IPS-18c (cell line): ENCODE data around the gene MUTYH.

ENCODE experiments used
- H3K4me3 ChIP-seq: 2 replicates; pipeline ENCODE4 v1.7.0; 2013; ENCODE audit warnings: low read depth, mild to moderate bottlenecking, low read length, moderate library complexity; ENCODE audit not compliant: insufficient read depth
- H3K9me3 ChIP-seq: one replicate; pipeline ENCODE4 v1.6.1; 2013; ENCODE audit warnings: mild to moderate bottlenecking, low read length, moderate library complexity; ENCODE audit not compliant: control insufficient read depth, insufficient read depth

Gene MUTYH

DNA sequence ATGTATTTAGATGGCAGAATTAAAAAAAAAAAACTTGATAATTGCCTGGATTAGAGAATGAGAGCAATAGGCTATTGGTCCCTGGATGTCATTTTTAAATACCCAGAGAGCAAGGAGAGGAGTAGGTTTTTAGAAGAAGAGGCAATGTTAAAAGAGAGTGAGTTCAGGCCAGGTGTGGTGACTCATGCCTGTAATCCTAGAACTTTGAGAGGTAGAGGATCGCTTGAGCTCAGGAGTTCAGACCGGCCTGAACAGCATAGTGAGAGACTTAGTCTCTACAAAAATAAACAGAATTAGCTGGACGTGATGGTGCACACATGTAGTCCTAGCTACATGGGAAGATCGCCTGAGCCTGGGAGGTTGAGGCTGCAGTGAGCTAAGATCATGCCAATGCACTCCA, 15.9 kb upstream of the MUTYH start:
- no peaks in the 10 kb centered on the region for H3K9me3 ChIP-seq
- H3K4me3 ChIP-seq = no peak overlapping the region

DNA sequence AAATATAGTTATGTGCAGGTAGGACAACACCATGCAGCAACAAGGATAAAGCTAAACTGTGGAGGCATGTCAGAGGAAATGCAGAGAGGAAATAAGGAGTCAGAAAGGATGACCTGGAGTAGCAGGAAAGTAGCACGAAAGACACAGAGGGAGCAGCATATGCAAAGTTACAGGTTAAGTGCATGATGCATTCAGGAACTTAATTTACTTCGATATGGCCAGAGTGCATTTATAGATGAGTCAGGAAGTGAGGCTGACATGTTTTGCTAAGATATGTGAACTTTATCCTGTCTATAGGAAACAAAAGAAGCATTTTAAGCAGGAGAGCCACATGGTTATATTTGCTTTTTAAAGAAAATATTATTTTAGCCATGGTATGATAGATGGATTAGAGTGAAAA, 15.4 kb upstream of the MUTYH start:
- Histone ChIP-seq H3K4me3 (no peak overlapping the region), H3K9me3 (no peaks in the 10 kb centered on the region)

DNA sequence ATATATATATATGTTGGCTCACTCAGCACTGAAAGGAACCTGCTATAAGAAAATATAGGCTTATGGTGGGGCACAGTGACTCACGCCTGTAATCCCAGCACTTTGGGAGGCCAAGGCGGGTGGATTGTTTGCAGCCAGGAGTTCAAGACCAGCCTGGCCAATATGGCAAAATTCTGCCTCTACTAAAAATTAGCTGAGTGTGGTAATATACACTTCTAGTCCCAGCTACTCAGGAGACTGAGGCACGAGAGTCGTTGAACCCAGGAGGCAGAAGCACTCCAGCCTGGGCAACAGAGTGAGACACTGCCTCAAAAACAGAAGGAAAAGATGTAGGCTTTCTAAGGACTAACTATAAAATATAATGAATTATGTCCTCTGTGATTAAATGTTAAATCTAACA, 14.6 kb upstream of the MUTYH start:
- no peaks in the 10 kb centered on the region for H3K9me3 ChIP-seq
- no peak overlapping the region for H3K4me3 ChIP-seq

DNA sequence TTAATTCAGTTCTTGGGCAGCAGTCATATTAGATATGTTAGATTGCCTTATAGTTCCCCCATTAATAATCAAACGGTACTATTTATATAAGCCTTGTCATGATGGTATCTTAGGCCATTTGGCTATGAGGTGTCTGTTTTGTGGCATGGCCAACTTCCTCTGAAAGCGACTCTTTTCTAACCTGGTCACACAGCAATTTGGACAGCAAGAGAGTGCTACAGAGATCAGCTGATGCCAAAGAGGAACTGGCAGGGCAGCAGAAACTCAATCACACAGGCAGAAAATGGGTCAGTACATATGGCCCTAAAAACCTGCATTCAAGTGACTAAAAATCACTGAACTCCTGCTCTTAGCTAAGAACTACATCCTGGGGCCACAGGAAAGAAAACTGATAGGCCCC, 13.4 kb upstream of the MUTYH start:
- no peak overlapping the region for H3K4me3 ChIP-seq
- no peaks in the 10 kb centered on the region for H3K9me3 ChIP-seq

DNA sequence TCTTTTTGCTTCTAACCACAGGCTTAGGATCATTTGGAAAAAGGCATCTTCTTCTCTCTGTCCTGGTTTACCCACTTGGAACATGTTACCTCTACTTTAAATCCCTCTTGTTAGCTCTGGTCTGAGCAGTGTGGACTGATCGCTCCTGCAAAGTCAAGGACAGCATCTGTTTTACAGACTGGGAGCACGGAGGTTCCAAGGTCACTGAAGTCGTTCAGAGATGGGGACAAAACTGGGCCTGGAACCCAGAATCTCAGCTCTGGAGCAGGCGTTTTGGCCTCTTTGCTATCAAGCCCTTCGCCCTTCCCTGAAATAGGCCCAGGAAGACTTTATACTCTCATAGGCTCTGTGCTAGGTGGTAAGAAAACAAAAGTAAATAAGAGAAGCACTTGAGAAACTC, 11.3 kb upstream of the MUTYH start:
- Histone ChIP-seq H3K9me3 (no peaks in the 10 kb centered on the region), H3K4me3 (no peak overlapping the region)

DNA sequence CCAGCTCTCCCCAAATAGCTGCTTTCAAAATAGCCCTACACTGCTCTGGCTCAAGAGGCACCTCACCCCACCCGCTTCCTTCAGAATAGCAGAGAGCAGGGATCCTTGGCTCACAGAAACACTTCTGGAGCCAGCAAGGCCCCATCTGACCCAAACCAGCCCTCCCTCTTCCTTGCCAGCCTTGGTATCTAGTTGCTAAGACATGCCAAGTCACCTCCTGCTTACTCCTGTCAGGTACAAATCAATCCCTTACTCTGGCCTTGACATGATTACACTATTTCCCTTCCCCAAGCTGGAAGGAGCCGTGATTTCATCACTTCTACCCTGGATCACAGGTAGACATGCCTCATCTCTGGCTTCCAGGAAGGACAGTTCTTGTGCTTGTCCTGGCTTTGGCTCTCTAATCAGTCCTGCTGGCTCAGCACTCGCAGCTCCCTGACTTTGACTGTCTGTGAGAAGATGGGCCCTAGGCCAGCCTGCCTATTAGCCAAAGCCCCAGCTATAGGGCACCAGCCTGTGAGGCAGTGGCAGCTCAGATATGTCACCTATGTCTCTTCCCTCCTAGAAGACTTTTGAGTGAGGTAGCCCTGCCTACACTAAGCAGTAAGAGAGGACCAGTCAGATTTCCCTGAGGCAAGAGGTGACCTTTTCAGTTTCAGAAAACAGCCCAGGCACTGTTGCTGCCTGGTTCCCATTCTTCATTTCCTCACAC, 8.9 kb upstream of the MUTYH start:
- H3K4me3 ChIP-seq = no peak overlapping the region
- no peaks in the 10 kb centered on the region for H3K9me3 ChIP-seq

DNA sequence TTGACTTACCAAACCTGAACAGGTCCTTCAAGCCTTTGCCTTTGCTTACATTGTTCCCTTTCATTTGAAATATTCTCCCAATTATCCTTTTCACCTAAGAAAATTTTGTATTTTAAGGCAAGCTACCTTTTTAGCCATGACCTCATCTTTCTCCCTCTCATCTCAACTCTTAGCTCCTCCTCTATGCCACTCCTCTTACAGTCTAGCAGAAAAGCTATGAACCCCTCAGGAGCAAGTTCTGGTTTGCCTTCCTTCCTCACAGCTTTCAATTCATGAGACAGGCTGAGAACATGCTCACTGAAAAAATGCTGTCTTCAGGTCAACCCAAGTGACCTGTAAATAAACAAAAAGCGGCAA, 8.3 kb upstream of the MUTYH start:
- Histone ChIP-seq H3K9me3 (no peaks in the 10 kb centered on the region), H3K4me3 (no peak overlapping the region)

DNA sequence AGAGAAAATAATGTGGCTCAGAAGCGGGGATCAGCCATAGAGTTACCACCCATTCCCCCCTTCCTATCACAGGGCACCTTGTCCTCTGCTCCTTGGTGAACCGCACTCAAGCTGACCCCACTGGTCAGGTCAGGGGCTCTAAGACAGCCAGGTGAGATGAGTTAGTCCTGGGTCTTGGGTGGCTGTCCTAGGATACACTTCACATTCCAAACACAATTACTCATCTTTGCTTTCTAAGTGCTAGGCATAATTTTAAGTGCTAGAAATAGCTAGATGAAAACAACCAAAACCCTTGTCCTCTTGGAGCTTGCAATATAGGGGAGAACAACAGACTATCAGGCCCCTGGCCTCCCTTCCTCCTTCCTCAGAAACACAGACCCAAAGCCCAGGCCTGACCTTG, 7.8 kb upstream of the MUTYH start:
- H3K4me3 ChIP-seq = no peak overlapping the region

DNA sequence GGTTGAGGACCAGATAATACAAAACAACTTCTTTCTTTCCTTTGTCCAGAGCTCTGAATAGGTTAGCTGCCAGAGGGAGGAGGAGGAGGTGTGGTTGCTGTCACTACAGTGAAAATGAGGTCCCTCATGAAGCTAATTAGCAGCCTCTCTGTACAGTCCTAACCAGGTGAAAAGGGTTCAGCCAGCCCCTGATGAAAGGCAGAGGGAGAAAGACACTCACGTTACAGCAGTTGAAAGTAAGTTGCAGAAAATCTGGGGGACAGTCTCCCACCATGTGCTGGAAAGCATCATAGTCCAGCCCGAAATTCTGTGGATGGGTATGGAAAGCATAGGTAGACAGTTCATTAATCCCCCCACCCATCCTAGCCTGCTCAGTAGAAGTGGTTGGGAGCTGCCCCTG, 6.2 kb upstream of the MUTYH start:
- H3K9me3 ChIP-seq = no peaks in the 10 kb centered on the region
- no peak overlapping the region for H3K4me3 ChIP-seq

More for the DNA sequence above, 7.8 kb upstream of the MUTYH start:
- H3K9me3 ChIP-seq = no peaks in the 10 kb centered on the region

DNA sequence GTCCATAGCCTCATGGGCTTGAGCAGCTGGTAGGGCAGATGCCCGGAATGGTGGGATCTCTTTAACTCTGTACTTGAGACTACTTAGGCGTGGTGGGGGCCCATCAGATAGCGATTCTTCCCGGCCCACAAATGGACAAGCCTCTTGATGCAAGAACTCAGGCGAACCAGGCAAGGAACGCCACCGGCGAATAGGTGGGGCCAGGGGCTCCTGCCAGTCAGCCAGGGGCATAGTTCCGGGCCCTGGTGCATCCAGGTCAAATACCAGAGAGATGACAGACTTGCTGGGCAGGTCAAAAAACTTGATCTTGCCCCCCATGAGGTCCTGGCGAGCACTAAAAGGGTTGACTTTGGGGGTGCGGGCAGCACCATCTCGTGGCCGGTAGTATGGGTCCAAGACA, 4.8 kb upstream of the MUTYH start:
- Histone ChIP-seq H3K9me3 (no peaks in the 10 kb centered on the region), H3K4me3 (no peak overlapping the region)

DNA sequence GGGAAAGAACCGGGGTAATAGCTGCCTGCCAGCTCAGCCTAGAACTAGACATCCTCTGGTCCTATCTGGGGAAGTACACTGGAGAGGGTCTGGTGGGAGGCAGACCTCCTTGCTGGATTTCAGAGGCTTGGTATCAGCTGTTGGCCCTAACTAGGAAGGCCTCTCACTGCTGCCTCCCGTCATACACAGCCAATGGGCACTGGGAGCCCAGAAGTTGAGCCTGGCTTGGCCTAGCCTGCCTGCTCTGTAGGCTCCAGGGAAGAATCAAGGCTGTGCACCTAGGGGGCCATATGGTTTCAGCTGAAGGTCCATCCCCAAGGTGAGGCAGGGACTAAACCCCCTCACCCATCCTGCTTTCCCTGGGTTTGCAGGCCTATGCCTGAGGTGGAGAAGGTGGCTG, 4.3 kb upstream of the MUTYH start:
- Histone ChIP-seq H3K4me3 (no peak overlapping the region), H3K9me3 (no peaks in the 10 kb centered on the region)

DNA sequence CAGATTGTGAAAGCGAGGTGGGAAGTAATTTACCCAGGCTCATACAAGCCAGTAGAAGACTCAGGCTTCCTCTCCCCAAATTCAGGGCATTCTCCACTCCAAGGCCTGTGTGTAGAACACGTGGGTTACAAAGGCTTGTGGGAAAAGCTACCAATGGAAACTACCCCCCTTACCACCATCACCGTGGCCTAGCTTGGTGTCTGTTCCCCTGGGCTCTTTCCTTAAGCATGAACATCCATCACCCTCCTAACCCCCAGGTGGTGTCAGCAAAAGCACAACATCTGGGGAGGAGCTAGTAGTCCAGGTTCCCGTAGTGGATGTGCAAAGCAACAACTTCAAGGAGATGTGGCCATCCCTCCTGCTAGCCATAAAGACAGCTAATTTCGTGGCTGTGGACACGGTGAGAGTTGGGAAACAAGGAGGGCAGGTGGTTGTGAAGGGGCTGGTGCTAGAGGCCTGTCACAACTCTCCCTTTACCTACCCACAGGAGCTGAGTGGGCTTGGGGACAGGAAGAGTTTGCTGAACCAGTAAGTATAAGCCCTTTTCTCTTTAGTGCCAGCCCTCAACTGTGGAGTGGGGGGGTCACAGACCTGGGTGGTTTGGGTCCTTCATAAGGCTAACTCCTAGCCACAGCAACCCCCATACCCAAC, 701 bp upstream of the MUTYH start:
- Histone ChIP-seq H3K9me3 (no peaks in the 10 kb centered on the region), H3K4me3 (peak overlapping the region; percentile 91)

DNA sequence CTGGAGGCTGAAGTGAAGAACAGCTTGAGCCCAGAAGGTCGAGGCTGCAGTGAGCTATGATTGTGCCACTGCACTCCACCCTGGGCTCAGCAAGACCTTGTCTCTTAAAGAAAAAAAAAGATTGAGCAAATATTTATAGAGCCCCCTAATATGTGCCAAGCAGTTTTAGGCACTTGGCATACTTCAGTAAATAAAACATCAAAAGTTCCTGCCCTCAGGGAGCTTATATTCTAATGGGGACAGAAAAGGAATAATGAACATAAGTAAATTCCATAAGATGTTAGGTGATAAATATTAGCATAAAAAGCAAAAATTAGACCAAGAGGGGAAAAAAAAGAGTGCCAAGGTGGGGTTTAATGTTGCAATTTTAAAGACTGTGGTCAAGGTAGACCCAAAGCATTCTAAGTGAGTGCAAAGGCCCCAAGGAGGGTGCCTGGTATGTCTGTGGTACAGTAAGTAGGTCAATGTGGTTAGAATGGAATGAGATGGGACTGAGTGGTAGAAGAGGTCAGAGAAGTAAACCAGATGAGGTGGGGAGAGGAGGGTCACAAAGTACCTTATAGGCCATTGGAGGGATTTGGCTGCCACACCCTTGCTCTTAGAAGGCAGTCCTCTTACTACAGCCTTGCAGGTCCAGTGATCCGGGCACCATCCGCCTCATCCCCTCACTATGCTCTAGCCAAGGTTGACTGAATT, 2.5 kb downstream of the MUTYH start:
- peak overlapping the region; percentile 15; the same call in 1 of the 2 replicates for H3K4me3 ChIP-seq

DNA sequence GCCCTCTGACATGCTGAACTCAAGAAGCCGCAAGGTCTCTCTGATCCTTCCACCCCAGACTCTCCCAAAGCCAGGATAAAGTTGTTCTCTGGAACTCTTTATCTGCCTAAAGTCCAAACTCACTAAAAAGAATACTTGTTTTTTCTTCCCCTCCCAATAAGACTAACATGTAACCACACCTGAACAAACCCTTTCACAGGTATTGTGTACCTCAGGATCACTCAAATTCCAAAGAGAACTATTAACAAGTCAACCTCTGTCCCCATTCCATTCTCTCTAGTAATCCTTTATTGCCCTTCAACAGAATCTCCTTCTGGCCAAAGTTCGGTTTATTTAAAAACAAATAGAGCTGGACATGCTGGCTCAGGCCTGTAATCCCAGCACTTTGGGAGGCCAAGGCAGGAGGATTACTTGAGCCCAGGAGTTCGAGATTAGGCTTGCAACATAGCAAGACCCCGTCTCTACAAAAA, 4.3 kb downstream of the MUTYH start:
- Histone ChIP-seq H3K9me3 (no peaks in the 10 kb centered on the region), H3K4me3 (no peak overlapping the region)

More for the DNA sequence above, 2.5 kb downstream of the MUTYH start:
- H3K9me3 ChIP-seq = no peaks in the 10 kb centered on the region

DNA sequence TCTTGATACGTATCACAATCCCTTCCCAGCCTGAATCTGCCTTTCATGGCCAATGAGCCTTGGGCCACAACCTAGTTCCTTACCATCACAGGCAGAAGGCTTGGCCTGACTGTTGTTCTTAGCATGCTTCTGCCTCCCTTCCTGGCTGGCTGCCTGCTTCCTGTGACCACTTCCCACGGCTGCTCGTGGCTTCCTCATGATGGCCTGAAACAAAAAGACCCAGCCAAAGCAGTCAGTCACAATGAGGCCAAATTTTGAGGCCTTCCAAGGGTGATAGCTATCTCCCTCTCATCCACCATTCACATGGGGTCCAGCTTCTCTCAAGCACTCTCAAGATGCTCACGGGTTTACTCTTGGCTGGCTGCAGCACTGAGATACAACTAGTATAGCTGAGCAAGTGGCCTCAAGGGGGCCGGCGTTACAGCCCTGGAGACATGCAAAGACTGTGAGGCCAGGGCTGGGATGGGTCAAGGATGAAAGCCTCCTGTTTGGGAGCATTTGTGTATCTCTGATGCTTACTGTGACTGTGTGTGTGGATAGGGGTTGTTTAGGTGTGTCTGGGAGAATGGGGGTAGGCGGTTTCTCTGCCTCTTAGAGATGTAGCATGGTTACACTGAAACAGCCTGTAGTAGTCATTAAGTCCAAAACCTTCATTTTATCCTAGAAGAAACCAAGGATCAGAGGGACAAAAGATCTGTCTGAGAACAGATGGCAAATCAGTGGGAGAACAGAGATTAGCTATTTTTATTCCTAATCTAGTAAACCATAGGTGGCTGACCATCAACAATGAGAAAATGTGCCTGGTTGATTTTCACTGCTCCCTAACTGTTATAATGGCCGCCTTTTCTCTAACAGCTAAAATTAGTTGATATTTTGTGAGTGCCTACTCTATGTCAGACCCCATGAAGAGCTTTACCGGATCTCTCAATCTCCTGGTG, 5.7 kb downstream of the MUTYH start:
- no peaks in the 10 kb centered on the region for H3K9me3 ChIP-seq
- H3K4me3 ChIP-seq = no peak overlapping the region

DNA sequence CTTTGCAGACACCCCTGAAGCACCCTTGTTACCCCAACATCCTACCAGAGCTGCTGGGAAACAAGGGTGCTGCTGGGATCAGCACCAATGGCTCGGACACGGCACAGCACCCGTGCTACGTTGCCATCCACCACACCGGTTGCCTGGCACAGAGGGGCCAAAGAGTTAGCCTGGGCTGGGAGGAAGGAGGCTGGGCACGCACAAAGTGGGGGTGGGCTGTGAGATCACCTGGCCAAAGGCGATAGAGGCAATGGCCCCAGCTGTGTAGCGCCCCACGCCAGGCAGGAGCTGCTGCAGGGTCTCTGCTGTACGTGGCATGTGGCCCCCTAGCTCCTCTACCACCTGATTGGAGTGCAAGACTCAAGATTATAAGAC, 7.9 kb downstream of the MUTYH start:
- H3K9me3 ChIP-seq = peaks cover 2% of the 10 kb centered on the region
- no peak overlapping the region for H3K4me3 ChIP-seq
